Suprapubic skin (tissue), 4 donors: ENCODE measurements around the gene LPP. TPM values are rescaled to one million over a fixed set of nuclear protein-coding genes. Genes with fewer than 3 reads are reported as not detected.

ENCODE experiments used
- DNase-seq, 2 donors: peaks; one replicate each; pipeline ENCODE4 v3.0.0-alpha.2; 2019; ENCODE audit warnings: low spot score in 2 of 2
- H3K27ac ChIP-seq: fragments of 200-600 bp; sonication (generic); one replicate; pipeline ENCODE4 v1.5.1; 2019
- H3K27me3 ChIP-seq: fragments of 200-600 bp; sonication (generic); one replicate; pipeline ENCODE4 v1.5.1; 2019
- H3K36me3 ChIP-seq: fragments of 200-600 bp; sonication (generic); one replicate; pipeline ENCODE4 v1.5.1; 2019
- H3K4me1 ChIP-seq: fragments of 200-600 bp; sonication (generic); one replicate; pipeline ENCODE4 v1.5.1; 2019
- H3K4me3 ChIP-seq: fragments of 200-600 bp; sonication (generic); one replicate; pipeline ENCODE4 v1.5.1; 2019; ENCODE audit warnings: mild to moderate bottlenecking
- H3K9me3 ChIP-seq: fragments of 200-600 bp; sonication (generic); one replicate; pipeline ENCODE4 v1.5.1; 2019
- EP300 ChIP-seq: sonication (generic); formaldehyde crosslinking; IDR thresholded peaks from one replicate; pipeline ENCODE4 v1.6.1; 2017; ENCODE audit warnings: antibody characterized with exemption
- POLR2A ChIP-seq, 2 donors: fragments of 450-650 bp; IDR thresholded peaks; one replicate each; pipeline ENCODE4 v1.6.1; 2017; ENCODE audit warnings: antibody characterized with exemption in 2 of 2, mild to moderate bottlenecking in 2 of 2, moderate library complexity in 2 of 2
- POLR2AphosphoS5 ChIP-seq, 3 donors: sonication (generic); formaldehyde crosslinking; IDR thresholded peaks; one replicate each; pipeline ENCODE4 v1.6.1; 2017; ENCODE audit warnings: antibody characterized with exemption in 3 of 3
- WGBS: methylation state at CpG from one replicate; pipeline ENCODE4 v1.1.5; 2018; 5-methylcytosine and 5-hydroxymethylcytosine counted together
- total RNA-seq, 4 donors: library from RNA; depleted of rRNA; stranded (reverse); fragments of >200 nt; gene quantifications; one replicate each; pipeline ENCODE4 v1.1.0, GENCODE V29; 2016
- TF ChIP-seq, protein P1 (sequence below), 2 donors: fragments of 200-600 bp in 1 of 2; fragments of 450-650 bp in 1 of 2; sonication (generic) in 1 of 2; IDR thresholded peaks; one replicate each; pipeline ENCODE4 v1.5.1; 2016 to 2019; ENCODE audit warnings: antibody characterized with exemption in 2 of 2, mild to moderate bottlenecking in 1 of 2, moderate library complexity in 1 of 2

LPP gene
- total RNA-seq, 4 donors from 2014 or later: 56.8 to 127 (median 84.2) TPM

DNA sequence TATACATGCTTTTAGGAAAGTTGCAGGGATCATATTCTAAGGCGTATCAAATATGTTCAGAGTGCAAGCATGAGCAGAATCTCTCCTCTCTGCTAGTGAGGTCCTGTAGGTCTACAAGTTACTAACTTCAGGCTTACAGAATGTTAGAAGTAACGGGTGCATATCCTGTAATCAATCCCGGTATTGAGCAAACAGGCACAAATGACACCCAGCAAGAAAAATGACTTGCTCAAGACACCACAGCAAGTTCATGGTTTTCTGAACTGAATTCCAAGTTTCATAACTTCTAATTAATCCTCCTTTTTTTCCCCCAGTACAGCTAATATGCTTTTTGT lies 663.9 kb downstream of the LPP start:
- Histone ChIP-seq H3K4me1 (peaks cover 15% of the 10 kb centered on the region), H3K9me3 (no peaks in the 10 kb centered on the region), H3K4me3 (no peak overlapping the region), H3K36me3 (no peaks in the 10 kb centered on the region), H3K27ac (no peak overlapping the region), H3K27me3 (no peaks in the 10 kb centered on the region)
- TF ChIP-seq POLR2AphosphoS5 (IDR thresholded peaks at IDR 0.05): no peak
- TF ChIP-seq, protein P1, sequence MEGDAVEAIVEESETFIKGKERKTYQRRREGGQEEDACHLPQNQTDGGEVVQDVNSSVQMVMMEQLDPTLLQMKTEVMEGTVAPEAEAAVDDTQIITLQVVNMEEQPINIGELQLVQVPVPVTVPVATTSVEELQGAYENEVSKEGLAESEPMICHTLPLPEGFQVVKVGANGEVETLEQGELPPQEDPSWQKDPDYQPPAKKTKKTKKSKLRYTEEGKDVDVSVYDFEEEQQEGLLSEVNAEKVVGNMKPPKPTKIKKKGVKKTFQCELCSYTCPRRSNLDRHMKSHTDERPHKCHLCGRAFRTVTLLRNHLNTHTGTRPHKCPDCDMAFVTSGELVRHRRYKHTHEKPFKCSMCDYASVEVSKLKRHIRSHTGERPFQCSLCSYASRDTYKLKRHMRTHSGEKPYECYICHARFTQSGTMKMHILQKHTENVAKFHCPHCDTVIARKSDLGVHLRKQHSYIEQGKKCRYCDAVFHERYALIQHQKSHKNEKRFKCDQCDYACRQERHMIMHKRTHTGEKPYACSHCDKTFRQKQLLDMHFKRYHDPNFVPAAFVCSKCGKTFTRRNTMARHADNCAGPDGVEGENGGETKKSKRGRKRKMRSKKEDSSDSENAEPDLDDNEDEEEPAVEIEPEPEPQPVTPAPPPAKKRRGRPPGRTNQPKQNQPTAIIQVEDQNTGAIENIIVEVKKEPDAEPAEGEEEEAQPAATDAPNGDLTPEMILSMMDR (IDR thresholded peaks at IDR 0.05): no peak
- TF ChIP-seq POLR2A (IDR thresholded peaks at IDR 0.05): no peak
- TF ChIP-seq EP300: no peak
- WGBS: 66% methylated on average over 3 of the region's 3 CpGs
- DNase-seq: no peak

DNA sequence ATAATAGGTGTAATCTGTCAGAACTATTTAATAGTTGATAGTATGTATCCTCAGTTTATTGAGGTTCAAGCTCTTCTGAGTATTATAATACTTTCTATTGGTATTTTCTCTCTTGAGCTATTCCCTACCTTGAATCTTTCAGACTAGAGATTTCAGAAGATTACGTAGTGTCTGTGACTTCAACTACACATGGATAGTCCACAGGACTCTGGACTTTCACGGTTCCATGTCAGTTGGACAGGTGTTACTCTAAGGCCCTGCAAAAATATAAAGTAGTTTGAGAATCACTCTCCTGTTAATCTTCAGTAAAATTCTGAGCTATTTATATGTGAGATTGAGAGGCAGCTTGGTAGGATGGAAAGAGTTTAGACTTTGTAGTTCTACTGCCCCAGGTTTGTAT lies 664.3 kb downstream of the LPP start:
- no peak overlapping the region for H3K27ac ChIP-seq

GRCh38 chr3:188819939-188820338 lies 666.0 kb downstream of the LPP start:
- no peak for DNase-seq
- H3K27ac ChIP-seq: no peak overlapping the region
- no peak overlapping the region for H3K4me3 ChIP-seq
- TF ChIP-seq POLR2A (IDR thresholded peaks at IDR 0.05): no peak
- no peak for TF ChIP-seq POLR2AphosphoS5 (IDR thresholded peaks at IDR 0.05)
- no peak for TF ChIP-seq EP300
- TF ChIP-seq, protein P1 (IDR thresholded peaks at IDR 0.05): no peak
- no peaks in the 10 kb centered on the region for H3K9me3 ChIP-seq
- H3K27me3 ChIP-seq: no peaks in the 10 kb centered on the region
- H3K36me3 ChIP-seq: no peaks in the 10 kb centered on the region
- H3K4me1 ChIP-seq: peaks cover 15% of the 10 kb centered on the region
- WGBS: 100% methylated on average over 1 of the region's 1 CpG

More for the DNA sequence above, 664.3 kb downstream of the LPP start:
- TF ChIP-seq EP300 (no peak), POLR2A (IDR thresholded peaks at IDR 0.05) (no peak), POLR2AphosphoS5 (IDR thresholded peaks at IDR 0.05) (no peak)
- TF ChIP-seq, protein P1 (IDR thresholded peaks at IDR 0.05): no peak
- H3K4me1 ChIP-seq: peaks cover 15% of the 10 kb centered on the region
- no peaks in the 10 kb centered on the region for H3K36me3 ChIP-seq
- WGBS: 90% methylated on average over 2 of the region's 2 CpGs
- no peak for DNase-seq
- H3K9me3 ChIP-seq: no peaks in the 10 kb centered on the region
- H3K4me3 ChIP-seq: no peak overlapping the region
- H3K27me3 ChIP-seq: no peaks in the 10 kb centered on the region

- Histone ChIP-seq H3K4me3 (no peak overlapping the region), H3K9me3 (no peaks in the 10 kb centered on the region), H3K27ac (no peak overlapping the region), H3K27me3 (no peaks in the 10 kb centered on the region), H3K4me1 (peaks cover 15% of the 10 kb centered on the region), H3K36me3 (no peaks in the 10 kb centered on the region)
- 82% methylated on average over 4 of the region's 4 CpGs for WGBS
- TF ChIP-seq POLR2AphosphoS5 (IDR thresholded peaks at IDR 0.05): no peak
- DNase-seq: no peak
These were observed 668.0 kb downstream of the LPP start for GRCh38 chr3:188822004-188822403.

DNA sequence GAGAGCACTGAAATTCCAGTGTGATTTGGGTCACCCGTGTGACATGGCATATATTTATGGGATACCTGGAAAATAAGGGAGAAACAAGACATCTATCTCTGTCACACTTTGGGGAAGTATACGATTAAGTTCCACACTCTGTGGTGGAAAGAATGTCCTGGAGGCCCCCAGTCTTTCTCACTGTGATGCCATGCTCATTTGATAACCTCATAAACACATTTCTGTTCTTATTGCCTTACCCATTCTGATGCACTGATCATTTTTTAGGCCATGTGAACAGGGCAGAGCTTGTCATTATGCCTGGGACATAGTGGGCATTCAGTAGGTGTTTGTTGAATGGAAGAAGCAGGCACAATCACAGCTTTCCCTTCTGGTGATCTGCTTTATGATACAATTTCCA lies 668.5 kb downstream of the LPP start:
- no peak for TF ChIP-seq POLR2A (IDR thresholded peaks at IDR 0.05)
- TF ChIP-seq, protein P1 (IDR thresholded peaks at IDR 0.05): no peak
- TF ChIP-seq EP300: no peak
- TF ChIP-seq POLR2AphosphoS5 (IDR thresholded peaks at IDR 0.05): no peak
- no peak for DNase-seq
- no peaks in the 10 kb centered on the region for H3K9me3 ChIP-seq
- WGBS: 76% methylated on average over 2 of the region's 2 CpGs
- H3K4me1 ChIP-seq: peaks cover 14% of the 10 kb centered on the region
- no peaks in the 10 kb centered on the region for H3K27me3 ChIP-seq
- no peak overlapping the region for H3K4me3 ChIP-seq
- H3K27ac ChIP-seq: no peak overlapping the region
- H3K36me3 ChIP-seq: no peaks in the 10 kb centered on the region

DNA sequence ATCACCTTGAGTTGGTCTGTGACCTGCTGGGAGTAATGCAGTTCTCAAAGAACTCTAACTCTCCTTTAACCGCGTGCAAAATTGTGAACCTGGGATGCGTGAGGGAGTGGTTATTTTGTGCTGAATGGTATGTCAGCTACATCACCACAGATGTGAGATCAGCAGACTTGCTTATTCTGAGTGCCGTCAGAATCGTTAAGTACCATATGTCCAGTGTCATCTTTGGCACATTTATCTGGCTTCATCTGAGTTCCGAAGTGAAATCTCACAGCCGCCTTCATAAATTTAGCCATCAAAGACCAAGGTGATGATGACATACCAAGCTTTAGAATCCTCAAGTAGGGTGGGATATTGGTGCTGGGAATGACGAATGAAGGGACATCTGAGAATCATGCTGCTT lies 670.6 kb downstream of the LPP start:
- H3K9me3 ChIP-seq: no peaks in the 10 kb centered on the region
- H3K4me3 ChIP-seq: no peak overlapping the region
- H3K4me1 ChIP-seq: peaks cover 6% of the 10 kb centered on the region
- no peaks in the 10 kb centered on the region for H3K27me3 ChIP-seq
- WGBS: 78% methylated on average over 8 of the region's 8 CpGs
- H3K36me3 ChIP-seq: no peaks in the 10 kb centered on the region
- no peak for TF ChIP-seq POLR2AphosphoS5 (IDR thresholded peaks at IDR 0.05)
- TF ChIP-seq, protein P1 (IDR thresholded peaks at IDR 0.05): no peak
- no peak for TF ChIP-seq EP300
- no peak for TF ChIP-seq POLR2A (IDR thresholded peaks at IDR 0.05)
- DNase-seq: no peak
- no peak overlapping the region for H3K27ac ChIP-seq
